HCT116 (cell line): ENCODE results near the gene SUN5. TPM values are rescaled to one million over a fixed set of nuclear protein-coding genes. Genes with fewer than 3 reads are reported as not detected.

Source experiments
- ATAC-seq: fragments of 200-7000 bp; cut with Tn5 transposase; 2 replicates; pipeline ENCODE4 v1.9.1; 2020; ENCODE audit warnings: mild to moderate bottlenecking, moderate library complexity
- BruUV-seq: library from RNA; stranded (reverse); fragments of 400-500 nt; replicated peaks from 2 replicates; lab custom pipeline; 2021; lab: Mats Ljungman, UMichigan
- CTCF ChIA-PET: fragments of 300-600 bp; sonication (Branson Sonifier 250); formaldehyde crosslinking; loops from one replicate; lab custom pipeline; 2021; ENCODE audit warnings: antibody characterized with exemption; lab: Charles Lee
- POLR2A ChIA-PET: fragments of 300-600, 350-600 bp; sonication (Branson Sonifier 250); formaldehyde crosslinking; loops from one replicate; lab custom pipeline; 2021; ENCODE audit warnings: antibody characterized with exemption; lab: Charles Lee
- RAD21 ChIA-PET, 2 experiments: fragments of 300-600 bp; sonication (Branson Sonifier 250); formaldehyde crosslinking; loops; one replicate each; lab custom pipeline; 2023; ENCODE audit warnings: low total read pairs in 2 of 2; ENCODE audit not compliant: uncharacterized antibody in 2 of 2, unreplicated experiment in 2 of 2, low non-redundant PET in 1 of 2; lab: Charles Lee
- DNase-seq: peaks from one replicate; pipeline ENCODE4 v3.0.0-alpha.2; 2010; ENCODE audit warnings: low read depth, low spot score
- H2AFZ ChIP-seq: fragments of 200-600 bp; shearing (Covaris generic), sonication (generic); 2 replicates; pipeline ENCODE4 v1.6.1; 2017; ENCODE audit warnings: low read depth, mixed run types, mixed read lengths, antibody characterized with exemption, low read length; ENCODE audit not compliant: poor library complexity, severe bottlenecking
- H3K27ac ChIP-seq: 2 replicates; pipeline ENCODE4 v1.5.1; 2012; ENCODE audit warnings: low read depth, low read length
- H3K27me3 ChIP-seq: fragments of 200-600 bp; sonication (generic); 2 replicates; pipeline ENCODE4 v1.6.1; 2016; ENCODE audit warnings: mixed run types, low read length, mixed read lengths; ENCODE audit not compliant: insufficient read depth
- H3K36me3 ChIP-seq, 2 experiments: fragments of 200-500 bp in 1 of 2; fragments of 200-600 bp in 1 of 2; sonication (Bioruptor generic) in 1 of 2; sonication (generic) in 1 of 2; 2 replicates each; pipeline versions ENCODE4 v1.5.1 to v1.6.1; 2014 to 2016; ENCODE audit warnings: low read length in 2 of 2, inconsistent platforms in 1 of 2, mixed read lengths in 1 of 2, mixed run types in 1 of 2; ENCODE audit not compliant: insufficient read depth in 2 of 2, control insufficient read depth in 1 of 2
- H3K4me1 ChIP-seq, 2 experiments: fragments of 200-600 bp in 1 of 2; sonication (generic) in 1 of 2; 2 replicates each; pipeline versions ENCODE4 v1.5.1 to v1.6.1; 2012 to 2017; ENCODE audit warnings: low read length in 2 of 2, inconsistent platforms in 1 of 2, mild to moderate bottlenecking in 1 of 2, mixed read lengths in 1 of 2, mixed run types in 1 of 2, moderate library complexity in 1 of 2; ENCODE audit not compliant: insufficient read depth in 2 of 2, control insufficient read depth in 1 of 2
- H3K4me2 ChIP-seq: fragments of 200-600 bp; sonication (generic); 2 replicates; pipeline ENCODE4 v1.6.1; 2017; ENCODE audit warnings: mixed run types, low read length, mixed read lengths
- H3K4me3 ChIP-seq, 2 experiments: fragments of 200-600 bp in 1 of 2; sonication (generic) in 1 of 2; replicated peaks in 1 of 2; 2 replicates each; pipeline ENCODE4 v1.5.1; 2011 to 2016; ENCODE audit warnings: low read length in 2 of 2, control low read depth in 1 of 2, low read depth in 1 of 2, mild to moderate bottlenecking in 1 of 2, mixed read lengths in 1 of 2, mixed run types in 1 of 2
- H3K79me2 ChIP-seq: fragments of 200-600 bp; sonication (generic); 2 replicates; pipeline ENCODE4 v1.6.1; 2017; ENCODE audit warnings: mild to moderate bottlenecking, mixed run types, low read length, moderate library complexity, mixed read lengths; ENCODE audit not compliant: insufficient read depth
- H3K9ac ChIP-seq: fragments of 200-600 bp; sonication (generic); 2 replicates; pipeline ENCODE4 v1.6.1; 2016; ENCODE audit warnings: low read length, mixed read lengths
- H3K9me2 ChIP-seq: fragments of 200-600 bp; sonication (generic), shearing (Covaris generic); 2 replicates; pipeline ENCODE4 v1.6.1; 2017; ENCODE audit warnings: mixed run types, mild to moderate bottlenecking, moderate library complexity; ENCODE audit not compliant: insufficient read depth
- H3K9me3 ChIP-seq, 2 experiments: fragments of 200-500 bp in 1 of 2; fragments of 200-600 bp in 1 of 2; sonication (Bioruptor generic) in 1 of 2; sonication (generic) in 1 of 2; 2 replicates each; pipeline ENCODE4 v1.6.1; 2014 to 2017; ENCODE audit warnings: low read length in 2 of 2, mixed read lengths in 2 of 2, inconsistent platforms in 1 of 2, low read depth in 1 of 2, mild to moderate bottlenecking in 1 of 2, mixed run types in 1 of 2, moderate library complexity in 1 of 2; ENCODE audit not compliant: control insufficient read depth in 1 of 2, insufficient read depth in 1 of 2
- H4K20me1 ChIP-seq: fragments of 200-600 bp; sonication (generic), shearing (Covaris generic); 2 replicates; pipeline ENCODE4 v1.6.1; 2017; ENCODE audit warnings: mixed run types, mild to moderate bottlenecking, moderate library complexity; ENCODE audit not compliant: insufficient read depth
- CEBPB ChIP-seq: IDR thresholded peaks from 2 replicates; pipeline ENCODE4 v1.6.1; 2012; ENCODE audit warnings: low read depth
- ELF1 ChIP-seq: IDR thresholded peaks from 2 replicates; pipeline ENCODE4 v1.6.1; 2012; ENCODE audit warnings: low read depth, borderline replicate concordance
- EZH2 ChIP-seq: fragments of 200-600 bp; sonication (generic); IDR thresholded peaks from 2 replicates; pipeline ENCODE4 v1.6.1; 2017; ENCODE audit warnings: antibody characterized with exemption, mixed run types
- EZH2phosphoT487 ChIP-seq: fragments of 200-600 bp; IDR thresholded peaks from 2 replicates; pipeline ENCODE4 v1.6.1; 2018; ENCODE audit warnings: antibody characterized with exemption, borderline replicate concordance
- RAD21 ChIP-seq: IDR thresholded peaks from 2 replicates; pipeline ENCODE4 v1.6.1; 2012; ENCODE audit warnings: low read depth, mild to moderate bottlenecking
- SRF ChIP-seq: IDR thresholded peaks from 2 replicates; pipeline ENCODE4 v1.6.1; 2012; ENCODE audit warnings: low read depth
- YY1 ChIP-seq: IDR thresholded peaks from 2 replicates; pipeline ENCODE4 v1.6.1; 2011; ENCODE audit warnings: low read length, low read depth, moderate library complexity, mild to moderate bottlenecking; ENCODE audit not compliant: insufficient replicate concordance; ENCODE audit errors: extremely low read depth
- ZFX ChIP-seq: fragments of 450-650 bp; IDR thresholded peaks from 2 replicates; pipeline ENCODE4 v1.6.1; 2017
- intact Hi-C: fragments of 100-400 bp; cut with micrococcal nuclease; formaldehyde crosslinking; loops from 2 replicates; pipeline ENCODE4 v1.10.0; 2022
- total RNA-seq: library from RNA; stranded (reverse); gene quantifications from one replicate; pipeline ENCODE4 v1.2.1, GENCODE V29; 2021; ENCODE audit not compliant: unreplicated experiment
- TF ChIP-seq, protein P1 (sequence below), 3 experiments: fragments of 200-600 bp in 1 of 3; sonication (generic) in 1 of 3; IDR thresholded peaks in 2 of 3; conservative IDR thresholded peaks in 1 of 3; 2 replicates each; pipeline ENCODE4 v1.5.1; 2012 to 2017; ENCODE audit warnings: low read depth in 2 of 3, low read length in 2 of 3, antibody characterized with exemption in 1 of 3, borderline replicate concordance in 1 of 3, control low read depth in 1 of 3, mild to moderate bottlenecking in 1 of 3, mixed read lengths in 1 of 3, mixed run types in 1 of 3, moderate library complexity in 1 of 3; ENCODE audit not compliant: insufficient read depth in 1 of 3
- TF ChIP-seq, protein P2 (sequence below): IDR thresholded peaks from 2 replicates; pipeline ENCODE4 v1.6.1; 2011; ENCODE audit warnings: mild to moderate bottlenecking, low read length, moderate library complexity; ENCODE audit not compliant: insufficient replicate concordance; ENCODE audit errors: extremely low read depth
- TF ChIP-seq, protein P3 (sequence below): IDR thresholded peaks from 2 replicates; pipeline ENCODE4 v1.6.1; 2012

Gene SUN5
- total RNA-seq, 1 experiment from 2014 or later: not detected

DNA sequence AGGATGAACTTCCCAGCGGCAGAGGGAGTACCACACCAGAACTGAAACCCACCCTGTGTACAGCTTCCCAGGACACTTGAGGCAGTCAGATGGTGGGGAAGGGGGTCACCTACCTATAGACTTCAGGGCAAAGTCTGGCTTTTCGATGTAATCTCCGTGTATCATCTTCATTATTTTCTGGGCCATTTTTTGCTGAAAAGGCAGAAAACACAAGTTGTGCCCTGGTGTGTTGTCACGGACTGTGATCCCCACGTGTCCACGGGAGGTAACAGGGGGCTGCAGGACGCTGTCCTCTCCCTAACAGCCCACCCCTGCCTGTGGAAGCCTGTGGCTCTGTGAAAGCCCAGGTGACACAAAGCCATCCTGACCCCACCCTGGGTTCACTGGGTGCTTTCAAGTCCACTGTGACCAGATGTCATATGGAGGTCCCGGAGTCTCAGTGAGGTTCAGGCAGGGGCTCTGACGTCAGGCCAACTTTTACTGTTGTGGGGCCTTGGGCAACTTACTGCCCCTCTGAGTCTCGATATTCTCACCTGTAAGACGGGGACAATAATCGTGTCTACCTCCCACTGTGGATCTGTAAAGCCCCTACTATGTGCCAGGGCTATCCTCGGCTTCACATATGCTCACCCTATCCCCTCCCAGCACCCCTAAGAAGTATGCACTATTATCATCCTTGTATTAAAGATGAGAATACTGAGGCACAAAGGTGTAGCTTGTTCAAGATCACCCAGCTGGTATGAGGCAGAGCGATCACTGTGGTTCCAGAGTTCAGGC lies 14.5 kb downstream of the SUN5 start:
- ChIA-PET CTCF (no interaction called here), RAD21 (no interaction called here), POLR2A (no interaction called here)
- intact Hi-C loops: no loop called here
- ATAC-seq (no peak), DNase-seq (no peak)
- Histone ChIP-seq H3K9me3 (no peaks in the 10 kb centered on the region), H3K4me3 (no peak overlapping the region), H3K9ac (no peak overlapping the region), H4K20me1 (no peaks in the 10 kb centered on the region), H3K9me2 (no peaks in the 10 kb centered on the region), H3K36me3 (no peaks in the 10 kb centered on the region), H3K27me3 (no peaks in the 10 kb centered on the region), H2AFZ (no peak overlapping the region), H3K79me2 (no peaks in the 10 kb centered on the region), H3K27ac (no peak overlapping the region), H3K4me2 (no peak overlapping the region), H3K4me1 (peaks cover 0 to 5% of the 10 kb centered on the region in 2 experiments; a peak in 1 of 4 replicates)
- BruUV-seq: no TSS peak
- TF ChIP-seq, protein P1, sequence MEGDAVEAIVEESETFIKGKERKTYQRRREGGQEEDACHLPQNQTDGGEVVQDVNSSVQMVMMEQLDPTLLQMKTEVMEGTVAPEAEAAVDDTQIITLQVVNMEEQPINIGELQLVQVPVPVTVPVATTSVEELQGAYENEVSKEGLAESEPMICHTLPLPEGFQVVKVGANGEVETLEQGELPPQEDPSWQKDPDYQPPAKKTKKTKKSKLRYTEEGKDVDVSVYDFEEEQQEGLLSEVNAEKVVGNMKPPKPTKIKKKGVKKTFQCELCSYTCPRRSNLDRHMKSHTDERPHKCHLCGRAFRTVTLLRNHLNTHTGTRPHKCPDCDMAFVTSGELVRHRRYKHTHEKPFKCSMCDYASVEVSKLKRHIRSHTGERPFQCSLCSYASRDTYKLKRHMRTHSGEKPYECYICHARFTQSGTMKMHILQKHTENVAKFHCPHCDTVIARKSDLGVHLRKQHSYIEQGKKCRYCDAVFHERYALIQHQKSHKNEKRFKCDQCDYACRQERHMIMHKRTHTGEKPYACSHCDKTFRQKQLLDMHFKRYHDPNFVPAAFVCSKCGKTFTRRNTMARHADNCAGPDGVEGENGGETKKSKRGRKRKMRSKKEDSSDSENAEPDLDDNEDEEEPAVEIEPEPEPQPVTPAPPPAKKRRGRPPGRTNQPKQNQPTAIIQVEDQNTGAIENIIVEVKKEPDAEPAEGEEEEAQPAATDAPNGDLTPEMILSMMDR (IDR thresholded peaks at IDR 0.05 in 2 of 3, conservative IDR thresholded peaks at IDR 0.05 in 1 of 3; ENCODE audit: borderline replicate concordance in 1 of 3, insufficient read depth in 1 of 3, low read depth in 2 of 3, low read length in 2 of 3): no peak
- TF ChIP-seq YY1: no peak
- no peak for TF ChIP-seq EZH2phosphoT487
- TF ChIP-seq RAD21: no peak
- TF ChIP-seq, protein P2, sequence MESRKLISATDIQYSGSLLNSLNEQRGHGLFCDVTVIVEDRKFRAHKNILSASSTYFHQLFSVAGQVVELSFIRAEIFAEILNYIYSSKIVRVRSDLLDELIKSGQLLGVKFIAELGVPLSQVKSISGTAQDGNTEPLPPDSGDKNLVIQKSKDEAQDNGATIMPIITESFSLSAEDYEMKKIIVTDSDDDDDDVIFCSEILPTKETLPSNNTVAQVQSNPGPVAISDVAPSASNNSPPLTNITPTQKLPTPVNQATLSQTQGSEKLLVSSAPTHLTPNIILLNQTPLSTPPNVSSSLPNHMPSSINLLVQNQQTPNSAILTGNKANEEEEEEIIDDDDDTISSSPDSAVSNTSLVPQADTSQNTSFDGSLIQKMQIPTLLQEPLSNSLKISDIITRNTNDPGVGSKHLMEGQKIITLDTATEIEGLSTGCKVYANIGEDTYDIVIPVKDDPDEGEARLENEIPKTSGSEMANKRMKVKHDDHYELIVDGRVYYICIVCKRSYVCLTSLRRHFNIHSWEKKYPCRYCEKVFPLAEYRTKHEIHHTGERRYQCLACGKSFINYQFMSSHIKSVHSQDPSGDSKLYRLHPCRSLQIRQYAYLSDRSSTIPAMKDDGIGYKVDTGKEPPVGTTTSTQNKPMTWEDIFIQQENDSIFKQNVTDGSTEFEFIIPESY: no peak
- no peak for TF ChIP-seq ELF1
- TF ChIP-seq SRF: no peak
- no peak for TF ChIP-seq CEBPB
- TF ChIP-seq, protein P3, sequence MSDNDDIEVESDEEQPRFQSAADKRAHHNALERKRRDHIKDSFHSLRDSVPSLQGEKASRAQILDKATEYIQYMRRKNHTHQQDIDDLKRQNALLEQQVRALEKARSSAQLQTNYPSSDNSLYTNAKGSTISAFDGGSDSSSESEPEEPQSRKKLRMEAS: no peak
- TF ChIP-seq ZFX: no peak
- TF ChIP-seq EZH2: no peak
